IgD-negative memory B cell (primary cell): ENCODE results near the gene KRTAP4-9. TPM values are rescaled to one million over a fixed set of nuclear protein-coding genes. Genes with fewer than 3 reads are reported as not detected.
"Not testable (repeated sequence)": the region's sequence is repeated elsewhere in the genome, so short reads cannot be mapped to it uniquely, and the experiment has no call there.

Experiments used
- H3K27ac Mint-ChIP-seq, 3 donors: one replicate each; pipeline ENCODE4 v1.8.0; 2020 to 2022; ENCODE audit warnings: mild to moderate bottlenecking in 3 of 3, mixed read lengths in 3 of 3, moderate library complexity in 1 of 3
- H3K27me3 Mint-ChIP-seq: one replicate; pipeline ENCODE4 v1.8.0; 2021; ENCODE audit warnings: mixed read lengths
- H3K36me3 Mint-ChIP-seq: one replicate; pipeline ENCODE4 v1.8.0; 2020; ENCODE audit warnings: mild to moderate bottlenecking, mixed read lengths
- H3K4me1 Mint-ChIP-seq, 3 donors: one replicate each; pipeline ENCODE4 v1.8.0; 2020 to 2022; ENCODE audit warnings: mixed read lengths in 3 of 3, mild to moderate bottlenecking in 1 of 3
- H3K4me3 Mint-ChIP-seq, 4 donors: one replicate each; pipeline ENCODE4 v1.8.0; 2020 to 2022; ENCODE audit warnings: mild to moderate bottlenecking in 4 of 4, mixed read lengths in 4 of 4, moderate library complexity in 3 of 4
- H3K9me3 Mint-ChIP-seq, 3 donors: one replicate each; pipeline ENCODE4 v1.8.0; 2020 to 2021; ENCODE audit warnings: mixed read lengths in 3 of 3, mild to moderate bottlenecking in 1 of 3
- polyA plus RNA-seq: library from polyadenylated mRNA; unstranded; fragments of 300-500 nt; fragmentation: Illumina TruSeq; gene quantifications from one replicate; pipeline ENCODE4 v1.2.3, GENCODE V29; 2021

The KRTAP4-9 gene
- polyA plus RNA-seq, 1 donor from 2014 or later = not detected

DNA sequence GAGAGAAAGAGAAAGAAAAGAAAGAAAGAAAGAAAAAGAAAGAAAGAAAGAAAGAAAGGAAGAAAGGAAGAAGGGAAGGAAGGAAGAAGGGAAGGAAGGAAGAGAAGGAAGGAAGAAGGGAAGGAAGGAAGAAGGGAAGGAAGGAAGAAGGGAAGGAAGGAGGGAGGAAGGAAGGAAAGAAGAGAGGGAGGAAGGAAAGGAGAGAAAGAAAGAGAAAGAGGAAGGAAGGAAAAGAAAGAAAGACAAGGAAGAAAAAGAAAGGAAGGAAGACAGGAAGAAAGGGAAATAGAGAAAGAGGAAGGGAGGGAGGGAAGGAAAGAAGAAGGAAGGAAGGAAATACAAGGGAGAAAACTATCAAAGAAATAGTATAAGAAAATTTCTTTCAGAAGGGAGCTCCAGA lies 28.4 kb upstream of the KRTAP4-9 start:
- H3K27ac Mint-ChIP-seq = no peak overlapping the region
- no peaks in the 10 kb centered on the region for H3K4me1 Mint-ChIP-seq
- no peaks in the 10 kb centered on the region for H3K36me3 Mint-ChIP-seq
- no peak overlapping the region for H3K4me3 Mint-ChIP-seq
- H3K9me3 Mint-ChIP-seq = peaks cover 0 to 5% (median 0%) of the 10 kb centered on the region in 3 donors
- peaks cover 9% of the 10 kb centered on the region for H3K27me3 Mint-ChIP-seq

DNA sequence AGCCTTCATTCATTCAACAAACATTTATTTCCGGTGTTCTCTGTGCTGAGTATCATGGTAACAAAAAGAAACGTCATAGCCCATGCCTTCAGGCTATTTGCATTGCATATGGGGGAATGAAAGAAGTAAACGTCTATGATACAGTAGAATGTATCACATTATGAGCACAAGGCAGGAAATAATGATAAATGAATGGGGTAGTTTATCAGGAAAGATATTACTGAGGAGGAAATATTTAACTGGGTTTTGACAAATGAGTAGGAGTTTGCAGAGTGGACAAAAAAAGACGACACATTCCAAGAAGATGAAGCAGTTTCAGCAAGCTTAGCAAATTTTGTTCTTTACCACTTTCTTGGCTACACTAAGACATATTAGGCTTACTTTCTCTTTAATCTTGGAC lies 22.6 kb upstream of the KRTAP4-9 start:
- Mint-ChIP-seq H3K36me3 (no peaks in the 10 kb centered on the region), H3K4me1 (no peaks in the 10 kb centered on the region), H3K27me3 (peaks cover 16% of the 10 kb centered on the region), H3K27ac (no peak overlapping the region), H3K4me3 (no peak overlapping the region), H3K9me3 (peaks cover 0 to 5% (median 0%) of the 10 kb centered on the region in 3 donors)

GRCh38 chr17:41083427-41083826 lies 21.8 kb upstream of the KRTAP4-9 start:
- H3K4me3 Mint-ChIP-seq, H3K4me1 Mint-ChIP-seq, H3K36me3 Mint-ChIP-seq, H3K9me3 Mint-ChIP-seq, H3K27ac Mint-ChIP-seq: not testable (repeated sequence)
- H3K27me3 Mint-ChIP-seq = peaks cover 17% of the 10 kb centered on the region

DNA sequence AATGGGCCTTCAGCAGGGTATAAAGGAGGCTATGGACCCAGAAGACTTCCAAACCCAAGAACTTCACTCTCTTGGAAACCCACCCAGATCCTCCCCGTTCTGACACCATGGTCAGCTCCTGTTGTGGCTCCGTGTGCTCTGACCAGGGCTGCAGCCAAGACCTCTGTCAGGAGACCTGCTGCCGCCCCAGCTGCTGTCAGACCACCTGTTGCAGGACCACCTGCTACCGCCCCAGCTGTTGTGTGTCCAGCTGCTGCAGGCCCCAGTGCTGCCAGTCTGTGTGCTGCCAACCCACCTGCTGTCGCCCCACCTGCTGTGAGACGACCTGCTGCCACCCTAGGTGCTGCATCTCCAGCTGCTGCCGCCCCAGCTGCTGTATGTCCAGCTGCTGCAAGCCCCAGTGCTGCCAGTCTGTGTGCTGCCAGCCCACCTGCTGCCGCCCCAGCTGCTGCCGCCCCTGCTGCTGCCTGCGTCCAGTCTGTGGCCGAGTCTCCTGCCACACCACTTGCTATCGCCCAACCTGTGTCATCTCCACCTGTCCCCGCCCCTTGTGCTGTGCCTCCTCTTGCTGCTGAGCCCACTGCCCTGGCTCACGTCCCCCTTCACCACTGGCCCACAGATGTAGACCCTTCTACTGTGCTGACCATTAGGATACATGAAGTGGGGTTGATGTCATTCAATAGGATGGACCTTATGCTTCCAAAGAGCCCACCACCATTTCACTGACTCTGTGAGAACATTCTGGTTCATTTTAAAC lies 20.9 kb upstream of the KRTAP4-9 start, which contains the start of gene KRTAP4-7:
TSS of gene KRTAP4-7 (plus strand) at position 51 of the 757 bp plus-strand sequence. CDS start at position 108, 57 bp downstream.
- H3K27ac Mint-ChIP-seq = peak within 1 kb of the TSS in 1 of 3 donors; percentile 6
- H3K36me3 Mint-ChIP-seq, H3K4me1 Mint-ChIP-seq: not testable (repeated sequence)

GRCh38 chr17:41088760-41089352 lies 16.3 kb upstream of the KRTAP4-9 start:
- not testable (repeated sequence) for H3K36me3 Mint-ChIP-seq, H3K27ac Mint-ChIP-seq, H3K9me3 Mint-ChIP-seq, H3K4me1 Mint-ChIP-seq, H3K4me3 Mint-ChIP-seq
- peaks cover 14% of the 10 kb centered on the region for H3K27me3 Mint-ChIP-seq

More for the DNA sequence above, 20.9 kb upstream of the KRTAP4-9 start, which contains the start of gene KRTAP4-7:
- H3K9me3 Mint-ChIP-seq, H3K4me3 Mint-ChIP-seq: not testable (repeated sequence)
- H3K27me3 Mint-ChIP-seq = peaks cover 16% of the 10 kb centered on the region

DNA sequence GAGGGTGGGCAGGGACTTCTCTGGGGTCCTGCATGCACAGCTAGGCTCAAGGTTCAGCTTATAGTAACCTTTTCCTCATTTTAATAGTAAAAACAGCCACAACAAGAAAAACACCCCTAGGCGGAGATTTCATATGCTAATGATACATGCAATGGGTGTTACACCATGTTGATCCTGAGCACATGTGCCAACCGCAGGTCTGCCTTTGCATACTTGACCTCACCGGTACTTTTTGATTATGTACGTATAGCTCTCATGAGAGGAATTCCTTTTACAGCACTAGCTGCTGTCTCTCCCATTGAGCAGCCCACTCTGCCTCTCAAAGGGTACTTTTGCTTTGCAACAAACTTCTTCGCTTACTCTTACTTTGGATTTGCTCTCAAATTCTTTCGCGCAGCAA lies 9.1 kb upstream of the KRTAP4-9 start:
- no peaks in the 10 kb centered on the region for H3K36me3 Mint-ChIP-seq
- H3K4me1 Mint-ChIP-seq = peaks cover 0 to 10% (median 9%) of the 10 kb centered on the region in 3 donors
- H3K4me3 Mint-ChIP-seq = no peak overlapping the region
- H3K9me3 Mint-ChIP-seq = peaks cover 0 to 3% (median 0%) of the 10 kb centered on the region in 3 donors
- H3K27me3 Mint-ChIP-seq = peaks cover 23% of the 10 kb centered on the region
- H3K27ac Mint-ChIP-seq = peak overlapping the region in 1 of 3 donors; percentile 29

DNA sequence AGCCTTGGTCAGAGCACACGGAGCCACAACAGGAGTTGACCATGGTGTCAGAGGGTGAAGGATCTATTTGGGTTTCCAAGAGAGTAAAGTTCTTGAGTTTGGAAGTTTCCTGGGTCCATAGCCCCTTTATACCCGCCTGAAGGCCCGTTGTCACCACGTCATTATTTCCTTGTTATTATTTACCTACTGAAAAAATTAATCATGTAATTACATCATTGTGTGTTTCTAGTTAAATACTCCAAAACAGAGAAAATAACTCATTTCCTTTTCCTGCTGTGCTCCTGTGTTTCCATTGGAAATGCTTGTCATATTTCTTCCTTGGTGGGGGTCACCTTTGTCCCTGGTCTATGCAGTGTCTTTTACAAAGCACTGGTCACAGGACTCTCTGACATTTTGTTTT lies 7.1 kb upstream of the KRTAP4-9 start, which contains the start of gene KRTAP4-8:
TSS of gene KRTAP4-8 (minus strand) at position 101 of the 400 bp plus-strand sequence. CDS start at position 43, 58 bp downstream.
- H3K4me3 Mint-ChIP-seq = no peak within 1 kb of the TSS
- no peaks in the 10 kb centered on the region for H3K36me3 Mint-ChIP-seq
- no peak within 1 kb of the TSS for H3K27ac Mint-ChIP-seq
- peaks cover 0 to 10% (median 9%) of the 10 kb centered on the region in 3 donors for H3K4me1 Mint-ChIP-seq
- peaks cover 0 to 1% (median 0%) of the 10 kb centered on the region in 3 donors for H3K9me3 Mint-ChIP-seq
- peaks cover 23% of the 10 kb centered on the region for H3K27me3 Mint-ChIP-seq

DNA sequence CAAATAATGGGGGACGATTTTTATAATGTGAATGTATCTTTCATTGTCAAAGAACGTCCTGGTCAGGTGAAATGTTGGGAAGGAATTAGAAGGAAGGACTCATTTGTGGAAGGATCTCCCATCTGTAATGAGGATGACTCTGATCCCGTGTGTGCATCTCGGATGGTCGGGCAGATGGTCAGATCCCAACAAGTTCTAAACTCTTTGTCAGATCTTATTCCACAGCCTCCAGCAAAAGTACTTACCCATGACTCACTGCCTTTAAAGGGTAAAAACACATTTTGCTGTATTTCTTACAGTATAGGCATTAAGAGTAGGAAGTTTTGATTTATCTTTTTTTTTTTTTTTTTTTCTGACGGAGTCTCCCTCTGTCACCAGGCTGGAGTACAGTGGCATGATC lies 6.7 kb upstream of the KRTAP4-9 start:
- H3K27me3 Mint-ChIP-seq = peaks cover 23% of the 10 kb centered on the region
- no peaks in the 10 kb centered on the region for H3K9me3 Mint-ChIP-seq
- H3K4me3 Mint-ChIP-seq = no peak overlapping the region
- no peaks in the 10 kb centered on the region for H3K36me3 Mint-ChIP-seq
- peaks cover 0 to 10% (median 9%) of the 10 kb centered on the region in 3 donors for H3K4me1 Mint-ChIP-seq
- H3K27ac Mint-ChIP-seq = no peak overlapping the region

- H3K27ac Mint-ChIP-seq, H3K9me3 Mint-ChIP-seq, H3K36me3 Mint-ChIP-seq: not testable (repeated sequence)
- peaks cover 19% of the 10 kb centered on the region for H3K27me3 Mint-ChIP-seq
- peaks cover 0 to 10% (median 9%) of the 10 kb centered on the region in 3 donors for H3K4me1 Mint-ChIP-seq
- H3K4me3 Mint-ChIP-seq = peak overlapping the region in 2 of 4 donors; percentile 10 to 22
These were observed 5.3 kb upstream of the KRTAP4-9 start for GRCh38 chr17:41099682-41100480.

DNA sequence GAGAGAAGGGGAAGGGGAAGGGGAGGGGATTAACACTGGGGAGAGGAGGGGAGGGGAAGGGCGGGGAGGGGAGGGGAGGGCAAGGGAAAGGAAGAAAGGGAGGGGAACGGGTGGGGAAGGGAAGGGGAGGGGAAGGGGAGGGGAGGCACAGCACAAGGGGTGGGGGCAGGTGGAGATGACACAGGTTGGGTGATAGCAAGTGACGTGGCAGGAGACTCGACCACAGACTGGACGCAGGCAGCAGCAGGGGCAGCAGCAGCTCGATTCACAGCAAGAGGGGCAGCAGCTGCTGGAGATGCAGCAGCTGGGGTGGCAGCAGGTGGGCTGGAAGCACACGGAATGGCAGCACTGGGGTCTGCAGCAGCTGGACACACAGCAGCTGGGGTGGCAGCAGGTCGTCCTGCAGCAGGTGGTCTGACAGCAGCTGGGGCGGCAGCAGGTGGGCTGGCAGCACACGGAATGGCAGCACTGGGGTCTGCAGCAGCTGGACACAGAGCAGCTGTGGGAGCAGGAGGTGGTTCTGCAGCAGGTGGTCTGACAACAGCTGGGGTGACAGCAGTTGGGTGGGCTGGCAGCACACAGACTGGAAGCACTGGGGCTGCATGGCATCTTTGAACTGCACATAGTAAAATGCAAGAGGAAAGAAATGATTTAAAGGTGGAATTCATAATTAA lies 3.5 kb upstream of the KRTAP4-9 start, which contains the start of gene KRTAP4-16:
TSS of gene KRTAP4-16 (minus strand) at position 624 of the 674 bp plus-strand sequence. CDS start at position 624, 0 bp downstream.
- Mint-ChIP-seq H3K9me3 (peaks cover 0 to 3% (median 0%) of the 10 kb centered on the region in 3 donors), H3K27ac (no peak within 1 kb of the TSS), H3K4me3 (no peak within 1 kb of the TSS), H3K4me1 (peaks cover 0 to 12% (median 9%) of the 10 kb centered on the region in 3 donors), H3K36me3 (no peaks in the 10 kb centered on the region), H3K27me3 (peaks cover 23% of the 10 kb centered on the region)

DNA sequence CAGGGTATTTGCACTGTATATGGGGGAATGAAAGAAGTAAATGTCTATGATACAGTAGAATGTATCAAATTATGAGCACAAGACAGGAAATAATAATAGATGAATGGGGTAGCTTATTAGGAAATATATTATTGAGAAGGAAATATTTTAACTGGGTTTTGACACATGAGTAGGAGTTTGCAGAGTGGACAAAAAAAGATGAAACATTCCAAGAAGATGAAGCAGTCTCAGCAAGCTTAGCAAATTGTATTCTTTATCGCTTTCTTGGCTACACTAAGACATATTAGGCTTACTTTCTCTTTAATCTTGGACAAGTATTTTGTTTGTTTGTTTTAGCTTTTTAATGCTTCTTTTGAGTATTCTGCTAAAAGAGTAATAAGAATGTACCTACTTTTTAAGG lies 1.3 kb upstream of the KRTAP4-9 start:
- peaks cover 0 to 24% (median 23%) of the 10 kb centered on the region in 3 donors for H3K4me1 Mint-ChIP-seq
- H3K27me3 Mint-ChIP-seq = peaks cover 15% of the 10 kb centered on the region
- no peaks in the 10 kb centered on the region for H3K36me3 Mint-ChIP-seq
- no peak overlapping the region for H3K4me3 Mint-ChIP-seq
- peaks cover 0 to 3% (median 0%) of the 10 kb centered on the region in 3 donors for H3K9me3 Mint-ChIP-seq
- no peak overlapping the region for H3K27ac Mint-ChIP-seq

DNA sequence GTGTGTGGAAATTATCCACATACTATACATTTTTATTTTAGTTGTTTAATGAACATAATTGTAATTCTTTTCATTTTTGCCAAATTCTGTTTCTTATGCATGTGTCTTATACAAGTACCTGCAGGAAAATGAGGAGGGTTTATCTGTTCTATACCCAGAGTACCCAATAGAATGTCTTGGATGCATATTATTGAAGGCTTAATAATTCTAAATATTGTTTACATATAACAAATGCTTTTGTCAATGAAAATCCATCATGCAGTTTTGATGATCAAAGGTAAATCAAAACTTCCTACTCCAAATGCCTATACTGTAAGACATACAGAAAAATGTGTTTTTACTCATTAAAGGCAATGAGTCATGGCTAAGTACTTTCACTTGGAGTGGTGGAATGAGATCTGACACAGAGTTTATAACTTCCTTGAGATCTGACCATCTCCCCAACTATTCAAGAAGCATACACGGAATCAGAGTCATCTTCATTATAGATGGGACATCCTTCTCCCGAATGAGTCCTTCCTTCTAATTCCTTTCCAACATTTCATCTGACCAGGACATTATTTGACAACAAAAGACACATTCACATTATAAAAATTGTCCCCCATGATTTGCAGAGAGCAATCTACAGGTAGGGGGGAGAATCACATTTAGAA lies 677 bp upstream of the KRTAP4-9 start:
- not testable (repeated sequence) for H3K4me3 Mint-ChIP-seq, H3K36me3 Mint-ChIP-seq, H3K27ac Mint-ChIP-seq, H3K9me3 Mint-ChIP-seq
- Mint-ChIP-seq H3K27me3 (peaks cover 15% of the 10 kb centered on the region), H3K4me1 (peaks cover 0 to 25% (median 25%) of the 10 kb centered on the region in 3 donors)

DNA sequence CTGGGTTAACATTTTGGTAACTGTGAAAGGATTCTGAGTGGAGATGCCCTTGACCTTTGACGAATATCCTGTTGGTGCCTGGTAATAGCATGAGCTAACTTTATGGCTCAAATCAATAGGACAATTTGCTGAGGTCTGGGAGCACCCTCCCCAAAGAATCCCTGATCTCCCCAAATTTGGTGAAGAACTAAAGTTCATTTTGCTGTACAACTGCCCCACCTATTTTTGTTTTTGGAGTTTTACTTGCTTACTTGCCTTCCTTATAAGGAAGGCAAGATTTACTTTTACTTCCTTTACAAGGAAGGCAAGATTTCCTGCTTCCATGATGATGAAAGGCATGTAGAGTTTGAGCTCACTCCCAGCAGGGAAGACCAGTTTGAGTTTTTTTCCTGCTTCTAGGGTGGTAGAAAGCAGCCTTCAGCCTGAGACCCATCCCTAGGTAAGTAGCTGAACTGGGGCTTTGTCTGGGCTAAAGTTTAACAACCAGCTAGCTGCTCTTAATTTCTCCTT lies 2.8 kb downstream of the KRTAP4-9 start:
- peaks cover 0 to 26% (median 21%) of the 10 kb centered on the region in 3 donors for H3K4me1 Mint-ChIP-seq
- no peaks in the 10 kb centered on the region for H3K36me3 Mint-ChIP-seq
- peak overlapping the region in 3 of 4 donors; percentile 80 to 88 (median 84) for H3K4me3 Mint-ChIP-seq
- H3K27ac Mint-ChIP-seq = peak overlapping the region in 2 of 3 donors; percentile 75 to 94
- H3K9me3 Mint-ChIP-seq = peaks cover 0 to 3% (median 2%) of the 10 kb centered on the region in 3 donors
- H3K27me3 Mint-ChIP-seq = peaks cover 8% of the 10 kb centered on the region
